ENCODE results near the gene EIF4H. TPM values are rescaled to one million over a fixed set of nuclear protein-coding genes. Genes with fewer than 3 reads are reported as not detected.

The EIF4H gene
- total RNA-seq, 1 experiment from 2014 or later, result 453 TPM

DNA sequence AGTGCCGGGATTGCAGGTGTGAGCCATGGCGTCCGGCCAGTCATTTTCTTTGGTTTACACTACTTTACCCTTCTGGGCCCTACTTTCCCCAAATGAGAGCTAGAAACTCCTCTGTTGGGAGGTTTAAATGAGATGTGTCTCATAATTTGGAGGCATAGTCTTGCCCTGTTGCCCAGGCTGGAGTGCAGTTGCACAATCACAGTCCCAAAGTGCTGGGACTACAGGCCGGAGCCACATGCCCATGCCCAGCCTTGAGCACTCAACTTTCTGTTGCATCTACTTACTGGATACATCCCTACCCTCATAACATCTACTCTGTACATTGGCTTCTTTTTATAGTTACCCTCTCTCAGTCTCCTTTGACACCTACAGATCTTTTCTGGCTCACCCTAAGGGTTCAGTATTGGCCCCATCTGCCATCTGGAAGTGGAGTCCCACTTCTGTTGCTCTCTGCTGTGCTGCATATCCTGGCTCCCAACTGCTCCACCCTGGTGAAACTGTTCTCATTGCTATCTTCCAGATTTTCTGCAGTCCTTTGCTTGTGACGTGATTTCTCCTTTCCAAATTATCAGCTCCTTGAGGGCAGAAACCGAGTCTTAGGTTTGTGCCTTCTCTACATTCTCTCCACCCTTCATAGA lies 8.4 kb downstream of the EIF4H start:
- no peak for TF ChIP-seq CTCF (conservative IDR thresholded peaks at IDR 0.05; ENCODE audit: low read depth, low read length)
- TF ChIP-seq EZH2 (IDR thresholded peaks at IDR 0.05; ENCODE audit: borderline replicate concordance, low read depth, low read length, poor library complexity, severe bottlenecking), result no peak
- peaks cover 55% of the 10 kb centered on the region for H3K4me1 ChIP-seq (ENCODE audit: insufficient read depth, low read length, poor library complexity, severe bottlenecking)
- peak overlapping the region; percentile 26 for H3K27ac ChIP-seq (ENCODE audit: low read depth, low read length, poor library complexity, severe bottlenecking)
- H3K27me3 ChIP-seq (replicated peaks; ENCODE audit: insufficient read depth, low read depth, low read length, poor library complexity), result no peaks in the 10 kb centered on the region
- DNase-seq (ENCODE audit: low spot score), result no peak
- no peak overlapping the region for H3K4me3 ChIP-seq (ENCODE audit: low read depth, low read length, poor library complexity, severe bottlenecking)
- intact Hi-C loops (cut with micrococcal nuclease; ENCODE audit: unreplicated experiment), result no loop called here
- ChIA-PET POLR2A (ENCODE audit: low non-redundant PET) (no interaction called here), CTCF (no interaction called here)
- BruUV-seq (replicated peaks), result no TSS peak
- H3K36me3 ChIP-seq (ENCODE audit: insufficient read depth, low read length, poor library complexity, severe bottlenecking), result peaks cover 33% of the 10 kb centered on the region
- H3K9me3 ChIP-seq (ENCODE audit: low read depth, low read length, poor library complexity, severe bottlenecking), result no peaks in the 10 kb centered on the region

DNA sequence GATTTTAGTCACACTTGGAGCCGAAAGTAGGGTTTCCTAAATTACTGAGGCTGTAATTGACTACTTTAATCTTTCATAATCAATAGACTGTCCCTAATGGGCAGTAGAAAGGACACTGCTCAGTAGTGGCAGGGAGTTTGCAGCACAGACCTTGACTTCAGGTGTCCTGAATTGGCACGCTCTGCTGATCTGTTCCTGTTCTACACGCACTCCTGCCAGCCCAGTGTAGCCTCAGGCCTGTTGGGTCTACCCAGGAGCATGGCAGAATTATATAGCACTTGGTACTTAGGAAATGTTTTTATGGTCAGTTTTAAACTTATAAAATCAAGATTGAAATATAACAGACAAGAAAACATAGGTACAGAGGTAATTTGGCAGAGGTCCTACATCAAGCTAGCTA lies 9.0 kb downstream of the EIF4H start:
- peak overlapping the region; percentile 26 for H3K27ac ChIP-seq (ENCODE audit: low read depth, low read length, poor library complexity, severe bottlenecking)
- peaks cover 54% of the 10 kb centered on the region for H3K4me1 ChIP-seq (ENCODE audit: insufficient read depth, low read length, poor library complexity, severe bottlenecking)
- no TSS peak for BruUV-seq (replicated peaks)
- H3K36me3 ChIP-seq (ENCODE audit: insufficient read depth, low read length, poor library complexity, severe bottlenecking), result peaks cover 35% of the 10 kb centered on the region
- CTCF ChIA-PET, result interaction anchor here (1.0 kb wide), 1 partner anchor 21 kb away, joined by 4 read pairs; no protein-coding TSS in a partner anchor
- DNase-seq (ENCODE audit: low spot score), result no peak
- intact Hi-C loops (cut with micrococcal nuclease; ENCODE audit: unreplicated experiment), result no loop called here
- H3K9me3 ChIP-seq (ENCODE audit: low read depth, low read length, poor library complexity, severe bottlenecking), result no peaks in the 10 kb centered on the region
- H3K27me3 ChIP-seq (replicated peaks; ENCODE audit: insufficient read depth, low read depth, low read length, poor library complexity), result no peaks in the 10 kb centered on the region
- TF ChIP-seq CTCF (conservative IDR thresholded peaks at IDR 0.05; ENCODE audit: low read depth, low read length) (no peak), EZH2 (IDR thresholded peaks at IDR 0.05; ENCODE audit: borderline replicate concordance, low read depth, low read length, poor library complexity, severe bottlenecking) (no peak)
- POLR2A ChIA-PET (ENCODE audit: low non-redundant PET), result no interaction called here
- H3K4me3 ChIP-seq (ENCODE audit: low read depth, low read length, poor library complexity, severe bottlenecking), result no peak overlapping the region

DNA sequence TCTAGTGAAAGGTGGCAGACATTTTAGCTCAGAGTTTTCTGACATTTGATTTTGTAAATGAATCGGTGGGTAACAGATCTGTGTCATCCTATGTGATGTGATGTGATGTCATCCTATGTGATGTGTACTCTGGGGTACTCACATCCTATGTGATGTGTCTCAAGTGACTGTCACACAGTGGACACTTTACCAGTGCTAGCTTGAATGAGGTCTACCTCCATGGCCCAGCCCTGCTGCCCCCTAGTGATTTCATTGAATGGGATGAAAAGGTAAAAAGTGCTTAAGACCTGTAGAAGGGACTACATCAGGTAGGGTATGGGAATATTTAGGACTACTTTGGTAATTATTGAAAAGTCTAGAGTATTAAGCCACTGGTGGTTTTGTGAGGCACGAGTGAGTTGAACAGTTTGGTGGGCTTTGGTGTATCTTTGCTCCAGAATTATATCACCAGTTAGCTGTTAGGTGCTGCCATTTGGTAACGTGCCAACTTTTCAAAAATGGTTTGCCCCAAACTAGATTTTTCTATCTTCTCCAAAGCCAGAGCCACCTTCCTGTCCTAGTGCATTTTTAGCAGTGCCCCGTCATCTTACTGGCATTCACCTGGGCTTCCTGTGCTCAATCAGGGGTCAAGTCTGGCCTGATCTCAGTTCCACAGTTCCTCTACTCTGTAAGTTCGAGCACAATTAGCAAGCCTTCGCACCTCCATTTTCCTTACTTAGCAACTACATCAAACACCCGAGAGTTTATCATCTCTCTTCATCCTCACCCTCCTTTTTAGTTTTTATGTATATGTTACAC lies 9.7 kb downstream of the EIF4H start:
- ChIA-PET POLR2A (ENCODE audit: low non-redundant PET) (no interaction called here), CTCF (interaction anchor here (0.6 to 1.0 kb wide), 2 partner anchors 20 to 35 kb away, joined by 3 to 4 read pairs; no protein-coding TSS in a partner anchor)
- Histone ChIP-seq H3K4me3 (ENCODE audit: low read depth, low read length, poor library complexity, severe bottlenecking) (no peak overlapping the region), H3K9me3 (ENCODE audit: low read depth, low read length, poor library complexity, severe bottlenecking) (no peaks in the 10 kb centered on the region), H3K27ac (ENCODE audit: low read depth, low read length, poor library complexity, severe bottlenecking) (no peak overlapping the region), H3K36me3 (ENCODE audit: insufficient read depth, low read length, poor library complexity, severe bottlenecking) (peaks cover 39% of the 10 kb centered on the region), H3K4me1 (ENCODE audit: insufficient read depth, low read length, poor library complexity, severe bottlenecking) (peaks cover 47% of the 10 kb centered on the region), H3K27me3 (replicated peaks; ENCODE audit: insufficient read depth, low read depth, low read length, poor library complexity) (no peaks in the 10 kb centered on the region)
- TF ChIP-seq CTCF (conservative IDR thresholded peaks at IDR 0.05; ENCODE audit: low read depth, low read length) (peak; percentile 41), EZH2 (IDR thresholded peaks at IDR 0.05; ENCODE audit: borderline replicate concordance, low read depth, low read length, poor library complexity, severe bottlenecking) (no peak)
- no peak for DNase-seq (ENCODE audit: low spot score)
- intact Hi-C loops (cut with micrococcal nuclease; ENCODE audit: unreplicated experiment), result no loop called here
- no TSS peak for BruUV-seq (replicated peaks)

All from A673 (cell line).